H9 (cell line): ENCODE results near the gene ISLR2. TPM values are rescaled to one million over a fixed set of nuclear protein-coding genes. Genes with fewer than 3 reads are reported as not detected.

ENCODE experiments used
- DNase-seq: peaks from one replicate; pipeline ENCODE4 v3.0.0-alpha.2; 2017
- H2AFZ ChIP-seq: one replicate; pipeline ENCODE4 v1.6.1; 2013; ENCODE audit warnings: mild to moderate bottlenecking, low read length, control low read depth, moderate library complexity
- H2AK5ac ChIP-seq: 2 replicates; pipeline ENCODE4 v1.6.1; 2013; ENCODE audit warnings: low read length, control low read depth, mixed read lengths; ENCODE audit not compliant: insufficient read length
- H2BK120ac ChIP-seq: one replicate; pipeline ENCODE4 v1.6.1; 2013; ENCODE audit warnings: low read depth, mild to moderate bottlenecking, low read length, control low read depth, inconsistent platforms; ENCODE audit not compliant: poor library complexity, severe bottlenecking
- H2BK12ac ChIP-seq: 2 replicates; pipeline ENCODE4 v1.6.1; 2013; ENCODE audit warnings: low read length, control low read depth, mixed read lengths, low read depth; ENCODE audit not compliant: insufficient read length
- H2BK15ac ChIP-seq: 2 replicates; pipeline ENCODE4 v1.6.1; 2013; ENCODE audit warnings: low read depth, low read length, control low read depth
- H2BK20ac ChIP-seq: one replicate; pipeline ENCODE4 v1.6.1; 2013; ENCODE audit warnings: low read depth, mild to moderate bottlenecking, low read length, control low read depth, inconsistent platforms; ENCODE audit not compliant: poor library complexity, severe bottlenecking
- H2BK5ac ChIP-seq: 2 replicates; pipeline ENCODE4 v1.6.1; 2013; ENCODE audit warnings: low read length, control low read depth, mixed read lengths; ENCODE audit not compliant: insufficient read length
- H3K14ac ChIP-seq: 2 replicates; pipeline ENCODE4 v1.6.1; 2013; ENCODE audit warnings: low read length, control low read depth; ENCODE audit not compliant: insufficient read depth
- H3K18ac ChIP-seq: 2 replicates; pipeline ENCODE4 v1.6.1; 2013; ENCODE audit warnings: low read depth, mild to moderate bottlenecking, mixed read lengths, low read length, control low read depth; ENCODE audit not compliant: insufficient read length
- H3K23ac ChIP-seq: 2 replicates; pipeline ENCODE4 v1.6.1; 2013; ENCODE audit warnings: low read length, control low read depth, mixed read lengths, low read depth; ENCODE audit not compliant: insufficient read length
- H3K23me2 ChIP-seq: 2 replicates; pipeline ENCODE4 v1.6.1; 2013; ENCODE audit warnings: low read depth, mild to moderate bottlenecking, mixed read lengths, low read length, control low read depth; ENCODE audit not compliant: insufficient read length, poor library complexity, severe bottlenecking
- H3K27ac ChIP-seq: 2 replicates; pipeline ENCODE4 v1.5.1; 2013; ENCODE audit warnings: low read length, control low read depth, mixed read lengths, low read depth; ENCODE audit not compliant: insufficient read length
- H3K27me3 ChIP-seq: 2 replicates; pipeline ENCODE4 v1.6.1; 2013; ENCODE audit warnings: low read length, control low read depth, inconsistent platforms; ENCODE audit not compliant: insufficient read depth
- H3K4ac ChIP-seq: 2 replicates; pipeline ENCODE4 v1.6.1; 2013; ENCODE audit warnings: low read depth, mild to moderate bottlenecking, control low read depth, inconsistent platforms, low read length, moderate library complexity
- H3K4me1 ChIP-seq: 2 replicates; pipeline ENCODE4 v1.6.1; 2013; ENCODE audit warnings: low read length, control low read depth, inconsistent platforms; ENCODE audit not compliant: insufficient read depth
- H3K4me2 ChIP-seq: 2 replicates; pipeline ENCODE4 v1.6.1; 2013; ENCODE audit warnings: low read length, control low read depth, mixed read lengths; ENCODE audit not compliant: insufficient read length, insufficient read depth
- H3K56ac ChIP-seq: 2 replicates; pipeline ENCODE4 v1.6.1; 2013; ENCODE audit warnings: low read depth, mild to moderate bottlenecking, mixed read lengths, low read length, control low read depth; ENCODE audit not compliant: insufficient read length
- H3K79me1 ChIP-seq: 2 replicates; pipeline ENCODE4 v1.6.1; 2013; ENCODE audit warnings: low read depth, mild to moderate bottlenecking, moderate library complexity, low read length, control low read depth, inconsistent platforms; ENCODE audit not compliant: insufficient read depth, poor library complexity, severe bottlenecking
- H3K79me2 ChIP-seq: 2 replicates; pipeline ENCODE4 v1.6.1; 2013; ENCODE audit warnings: low read length, control low read depth, inconsistent platforms; ENCODE audit not compliant: insufficient read depth
- H3K9ac ChIP-seq: 2 replicates; pipeline ENCODE4 v1.6.1; 2013; ENCODE audit warnings: low read length, control low read depth, mixed read lengths; ENCODE audit not compliant: insufficient read length; ENCODE audit errors: extremely low read depth
- H3K9me3 ChIP-seq: one replicate; pipeline ENCODE4 v1.6.1; 2013; ENCODE audit warnings: low read depth, low read length, inconsistent platforms; ENCODE audit not compliant: control insufficient read depth
- H3T11ph ChIP-seq: one replicate; pipeline ENCODE4 v1.6.1; 2013; ENCODE audit warnings: mild to moderate bottlenecking, low read length, control low read depth, inconsistent platforms
- H4K20me1 ChIP-seq: one replicate; pipeline ENCODE4 v1.6.1; 2013; ENCODE audit not compliant: control insufficient read depth, insufficient read length, insufficient read depth
- H4K5ac ChIP-seq: 2 replicates; pipeline ENCODE4 v1.6.1; 2013; ENCODE audit warnings: low read depth, mild to moderate bottlenecking, mixed read lengths, low read length, control low read depth; ENCODE audit not compliant: insufficient read length
- H4K8ac ChIP-seq: replicated peaks from 2 replicates; pipeline ENCODE4 v1.6.1; 2013; ENCODE audit warnings: low read length, control low read depth, mixed read lengths, low read depth; ENCODE audit not compliant: insufficient read length
- H4K91ac ChIP-seq: 2 replicates; pipeline ENCODE4 v1.6.1; 2013; ENCODE audit warnings: low read depth, mild to moderate bottlenecking, moderate library complexity, mixed read lengths, low read length, control low read depth; ENCODE audit not compliant: insufficient read length
- H3K27ac Mint-ChIP-seq, 3 experiments: 2 replicates in 2 of 3; 3 replicates in 1 of 3; pipeline ENCODE4 v1.8.0; 2020 to 2021; ENCODE audit warnings: mixed read lengths in 3 of 3, mild to moderate bottlenecking in 1 of 3, moderate library complexity in 1 of 3
- H3K27me3 Mint-ChIP-seq: 2 replicates; pipeline ENCODE4 v1.8.0; 2021; ENCODE audit warnings: low read depth, mild to moderate bottlenecking, moderate library complexity, mixed read lengths
- H3K36me3 Mint-ChIP-seq, 3 experiments: 2 replicates in 2 of 3; 3 replicates in 1 of 3; pipeline ENCODE4 v1.8.0; 2020 to 2021; ENCODE audit warnings: low read depth in 3 of 3, mixed read lengths in 3 of 3; ENCODE audit not compliant: insufficient read depth in 1 of 3
- H3K4me1 Mint-ChIP-seq, 2 experiments: 2 replicates each; pipeline ENCODE4 v1.8.0; 2020; ENCODE audit warnings: mixed read lengths in 2 of 2
- H3K4me3 Mint-ChIP-seq, 2 experiments: 2 replicates in 1 of 2; 3 replicates in 1 of 2; pipeline ENCODE4 v1.8.0; 2020 to 2021; ENCODE audit warnings: mild to moderate bottlenecking in 2 of 2, mixed read lengths in 2 of 2, moderate library complexity in 1 of 2
- H3K9me3 Mint-ChIP-seq, 2 experiments: 2 replicates in 1 of 2; 3 replicates in 1 of 2; pipeline ENCODE4 v1.8.0; 2020; ENCODE audit warnings: mild to moderate bottlenecking in 2 of 2, mixed read lengths in 2 of 2, moderate library complexity in 1 of 2
- CTCF ChIP-seq: fragments of 200-600 bp; sonication (generic); conservative IDR thresholded peaks from 3 replicates; pipeline ENCODE4 v1.8.0; 2021; ENCODE audit warnings: antibody characterized with exemption, mild to moderate bottlenecking
- WGBS: extraction: QIAGEN DNeasy Blood & Tissue Kit; methylation state at CpG from one replicate; pipeline ENCODE4 v1.1.7; 2013; ENCODE audit warnings: missing lambda C conversion rate, low lambda C conversion rate, mixed read lengths; ENCODE audit not compliant: insufficient read length; ENCODE audit errors: extremely low coverage; 5-methylcytosine and 5-hydroxymethylcytosine counted together
- total RNA-seq: library from RNA; stranded (reverse); gene quantifications from 2 replicates; pipeline ENCODE4 v1.2.1, GENCODE V29; 2021

The ISLR2 gene
- total RNA-seq, 1 experiment from 2014 or later: 0.09 TPM

GRCh38 chr15:74180881-74181602 is 50.7 kb downstream of the ISLR2 start:
- H3K79me1 ChIP-seq: no peaks in the 10 kb centered on the region
- H3K4ac ChIP-seq: no peak overlapping the region
- no peak overlapping the region for H3K18ac ChIP-seq
- Mint-ChIP-seq H3K27ac (no peak overlapping the region; a peak in 1 of 7 replicates), H3K4me3 (no peak overlapping the region), H3K9me3 (no peaks in the 10 kb centered on the region), H3K4me1 (peaks cover 14 to 29% of the 10 kb centered on the region in 2 experiments), H3K36me3 (peaks cover 0 to 4% (median 0%) of the 10 kb centered on the region in 3 experiments; a peak in 2 of 7 replicates), H3K27me3 (peaks cover 28% of the 10 kb centered on the region)
- no peaks in the 10 kb centered on the region for H3K9me3 ChIP-seq
- H4K5ac ChIP-seq: no peak overlapping the region
- H2AK5ac ChIP-seq: no peak overlapping the region
- H3T11ph ChIP-seq: no peak overlapping the region
- no peaks in the 10 kb centered on the region for H4K20me1 ChIP-seq
- H4K91ac ChIP-seq: no peak overlapping the region
- no CpG with 5 or more reads among the region's 21 CpGs for WGBS
- no peaks in the 10 kb centered on the region for H3K27me3 ChIP-seq
- no peak overlapping the region for H3K14ac ChIP-seq
- no peak for TF ChIP-seq CTCF
- H2BK12ac ChIP-seq: no peak overlapping the region
- no peak overlapping the region for H3K23ac ChIP-seq
- no peak overlapping the region for H2BK15ac ChIP-seq
- no peak overlapping the region for H2BK5ac ChIP-seq
- no peaks in the 10 kb centered on the region for H3K23me2 ChIP-seq
- no peak overlapping the region for H2AFZ ChIP-seq
- H4K8ac ChIP-seq: no peak overlapping the region
- H3K27ac ChIP-seq: no peak overlapping the region
- H3K79me2 ChIP-seq: no peaks in the 10 kb centered on the region
- H3K9ac ChIP-seq: no peak overlapping the region
- H3K56ac ChIP-seq: no peak overlapping the region
- no peak overlapping the region for H2BK20ac ChIP-seq
- no peak overlapping the region for H2BK120ac ChIP-seq
- no peak for DNase-seq
- H3K4me2 ChIP-seq: no peak overlapping the region
- no peaks in the 10 kb centered on the region for H3K4me1 ChIP-seq
